Measurements from ENCODE around the gene SDK1. TPM values are rescaled to one million over a fixed set of nuclear protein-coding genes. Genes with fewer than 3 reads are reported as not detected.

The SDK1 gene
- total and polyA plus RNA-seq, 2 of the 8 experiments (the other 6 are each of a cell fraction or from before 2014, with no cell fraction given) = 3.3 to 7.2 TPM

DNA sequence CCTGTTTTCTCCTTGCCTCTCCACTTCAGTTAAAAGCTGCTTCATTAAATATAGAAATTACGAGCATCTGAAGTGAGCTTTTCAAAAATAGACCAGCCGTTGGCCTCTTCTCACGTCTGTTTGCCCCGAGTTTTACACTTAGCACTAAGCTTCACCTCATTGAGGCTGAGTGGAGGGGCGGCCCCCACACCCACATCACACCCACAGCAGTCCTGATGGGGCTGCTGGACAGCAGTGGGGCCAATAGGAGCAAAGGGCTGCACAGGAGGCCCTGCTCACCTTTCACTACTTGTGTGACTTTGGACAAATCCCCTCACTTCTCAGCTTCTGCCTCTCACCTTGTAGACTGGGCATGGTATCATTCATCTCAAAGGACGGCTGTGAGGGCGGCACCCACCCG lies 677.8 kb downstream of the SDK1 start:
- peaks cover 1 to 11% (median 7%) of the 10 kb centered on the region in 4 experiments; a peak in 5 of 7 replicates for H3K4me1 ChIP-seq (replicated peaks in 1 of 4; ENCODE audit: control insufficient read depth in 3 of 4, insufficient read depth in 4 of 4, low read length in 3 of 4)
- H3K9me3 ChIP-seq (ENCODE audit: insufficient read depth in 2 of 2, low read depth in 1 of 2, low read length in 1 of 2) = no peaks in the 10 kb centered on the region; a peak in 1 of 4 replicates
- H3K4me3 ChIP-seq (ENCODE audit: extremely low read depth in 1 of 4, insufficient read depth in 2 of 4, low read depth in 3 of 4, low read length in 4 of 4) = no peak overlapping the region
- no peak overlapping the region for H3K9ac ChIP-seq (replicated peaks in 1 of 4; ENCODE audit: extremely low read depth in 1 of 4, low read depth in 3 of 4, low read length in 3 of 4)
- H4K5ac ChIP-seq (ENCODE audit: insufficient read length, low read depth, low read length) = no peak overlapping the region
- H2BK5ac ChIP-seq (ENCODE audit: low read depth, low read length) = no peak overlapping the region
- 0 out of 2 replicates have a peak overlapping the region, but pooled peaks have one; percentile 84 for H2BK12ac ChIP-seq (ENCODE audit: low read depth, low read length)
- H3K79me1 ChIP-seq (ENCODE audit: low read depth, low read length) = no peaks in the 10 kb centered on the region
- ChIA-PET CTCF (ENCODE audit: partially characterized antibody) (interaction anchor here (0.6 to 1.4 kb wide), 4 partner anchors 13 to 1123 kb away, joined by 3 to 7 read pairs (median 4); no protein-coding TSS in a partner anchor), POLR2A (ENCODE audit: partially characterized antibody) (interaction anchor here (0.6 to 1.7 kb wide), 2 partner anchors 22 to 26 kb away, joined by 3 read pairs; no protein-coding TSS in a partner anchor)
- no peak overlapping the region for H3K4ac ChIP-seq (replicated peaks; ENCODE audit: insufficient read length, low read depth, low read length)
- no peaks in the 10 kb centered on the region for H4K20me1 ChIP-seq (replicated peaks in 1 of 2; ENCODE audit: control insufficient read depth in 1 of 2, insufficient read depth in 2 of 2, low read length in 2 of 2)
- H3K56ac ChIP-seq (replicated peaks; ENCODE audit: insufficient read length, low read depth, low read length) = no peak overlapping the region
- no peak overlapping the region for H2AFZ ChIP-seq (ENCODE audit: low read length)
- H2BK20ac ChIP-seq (ENCODE audit: low read length) = no peak overlapping the region
- no peak overlapping the region for H4K8ac ChIP-seq (ENCODE audit: extremely low read depth, insufficient read depth, low read length)
- H2BK120ac ChIP-seq (replicated peaks; ENCODE audit: low read depth, low read length) = no peak overlapping the region
- H2AK5ac ChIP-seq (ENCODE audit: low read depth, low read length) = peak overlapping the region; percentile 75; the same call in 1 of the 2 replicates
- no peaks in the 10 kb centered on the region for H3K27me3 ChIP-seq (replicated peaks in 1 of 4; ENCODE audit: control insufficient read depth in 3 of 4, extremely low read depth in 1 of 4, insufficient read depth in 3 of 4, low read length in 3 of 4)
- H4K91ac ChIP-seq (replicated peaks; ENCODE audit: insufficient read length, low read length) = no peak overlapping the region
- no peaks in the 10 kb centered on the region for H3K23me2 ChIP-seq (ENCODE audit: low read depth, low read length)
- no peak overlapping the region for H3K18ac ChIP-seq (ENCODE audit: extremely low read depth, low read length)
- H3K14ac ChIP-seq (ENCODE audit: insufficient read length) = no peak overlapping the region
- no peaks in the 10 kb centered on the region for H3K79me2 ChIP-seq (ENCODE audit: control insufficient read depth in 1 of 2, insufficient read depth in 2 of 2, low read length in 2 of 2)
- H2BK15ac ChIP-seq (ENCODE audit: low read length) = peak overlapping the region; percentile 61; the same call in 1 of the 2 replicates
- H3K23ac ChIP-seq (ENCODE audit: insufficient read length) = no peak overlapping the region
- H3K4me2 ChIP-seq (ENCODE audit: insufficient read depth in 1 of 2, low read depth in 2 of 2, low read length in 2 of 2) = no peak overlapping the region
- no peaks in the 10 kb centered on the region for H3K36me3 ChIP-seq (ENCODE audit: control insufficient read depth in 2 of 4, insufficient read depth in 4 of 4, low read length in 3 of 4)
- WGBS, 2 experiments (ENCODE audit: extremely low coverage in 1 of 2, insufficient coverage in 1 of 2, insufficient read length in 1 of 2, insufficient replicate concordance in 2 of 2, low coverage in 1 of 2, low lambda C conversion rate in 2 of 2, missing lambda C conversion rate in 1 of 2) = 81% methylated on average over 8 of the region's 8 CpGs; no CpG with 5 or more reads in 1 of the 2 experiments
- TF ChIP-seq CTBP2 (IDR thresholded peaks at IDR 0.05; ENCODE audit: borderline replicate concordance, insufficient read depth, insufficient read length, low read length) (no peak), RAD21 (IDR thresholded peaks at IDR 0.05 in 1 of 2, conservative IDR thresholded peaks at IDR 0.05 in 1 of 2; ENCODE audit: low read depth in 2 of 2, low read length in 2 of 2) (no peak), EZH2 (IDR thresholded peaks at IDR 0.05; ENCODE audit: low read depth, low read length, severe bottlenecking) (no peak), RBBP5 (IDR thresholded peaks at IDR 0.05; ENCODE audit: borderline replicate concordance, low read depth, low read length) (no peak), HDAC6 (IDR thresholded peaks at IDR 0.05; ENCODE audit: low read depth, low read length) (no peak)
- TF ChIP-seq, protein P1, sequence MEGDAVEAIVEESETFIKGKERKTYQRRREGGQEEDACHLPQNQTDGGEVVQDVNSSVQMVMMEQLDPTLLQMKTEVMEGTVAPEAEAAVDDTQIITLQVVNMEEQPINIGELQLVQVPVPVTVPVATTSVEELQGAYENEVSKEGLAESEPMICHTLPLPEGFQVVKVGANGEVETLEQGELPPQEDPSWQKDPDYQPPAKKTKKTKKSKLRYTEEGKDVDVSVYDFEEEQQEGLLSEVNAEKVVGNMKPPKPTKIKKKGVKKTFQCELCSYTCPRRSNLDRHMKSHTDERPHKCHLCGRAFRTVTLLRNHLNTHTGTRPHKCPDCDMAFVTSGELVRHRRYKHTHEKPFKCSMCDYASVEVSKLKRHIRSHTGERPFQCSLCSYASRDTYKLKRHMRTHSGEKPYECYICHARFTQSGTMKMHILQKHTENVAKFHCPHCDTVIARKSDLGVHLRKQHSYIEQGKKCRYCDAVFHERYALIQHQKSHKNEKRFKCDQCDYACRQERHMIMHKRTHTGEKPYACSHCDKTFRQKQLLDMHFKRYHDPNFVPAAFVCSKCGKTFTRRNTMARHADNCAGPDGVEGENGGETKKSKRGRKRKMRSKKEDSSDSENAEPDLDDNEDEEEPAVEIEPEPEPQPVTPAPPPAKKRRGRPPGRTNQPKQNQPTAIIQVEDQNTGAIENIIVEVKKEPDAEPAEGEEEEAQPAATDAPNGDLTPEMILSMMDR (IDR thresholded peaks at IDR 0.05; ENCODE audit: control extremely low read depth in 1 of 3, insufficient read depth in 1 of 3, low read depth in 1 of 3, low read length in 3 of 3) = no peak
- TF ChIP-seq, protein P2, sequence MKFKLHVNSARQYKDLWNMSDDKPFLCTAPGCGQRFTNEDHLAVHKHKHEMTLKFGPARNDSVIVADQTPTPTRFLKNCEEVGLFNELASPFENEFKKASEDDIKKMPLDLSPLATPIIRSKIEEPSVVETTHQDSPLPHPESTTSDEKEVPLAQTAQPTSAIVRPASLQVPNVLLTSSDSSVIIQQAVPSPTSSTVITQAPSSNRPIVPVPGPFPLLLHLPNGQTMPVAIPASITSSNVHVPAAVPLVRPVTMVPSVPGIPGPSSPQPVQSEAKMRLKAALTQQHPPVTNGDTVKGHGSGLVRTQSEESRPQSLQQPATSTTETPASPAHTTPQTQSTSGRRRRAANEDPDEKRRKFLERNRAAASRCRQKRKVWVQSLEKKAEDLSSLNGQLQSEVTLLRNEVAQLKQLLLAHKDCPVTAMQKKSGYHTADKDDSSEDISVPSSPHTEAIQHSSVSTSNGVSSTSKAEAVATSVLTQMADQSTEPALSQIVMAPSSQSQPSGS (IDR thresholded peaks at IDR 0.05; ENCODE audit: low read length) = no peak
- DNase-seq (ENCODE audit: low read depth in 1 of 2, low spot score in 2 of 2) = no peak
- no peak for FAIRE-seq
- H3K27ac ChIP-seq (ENCODE audit: low read depth, low read length) = no peak overlapping the region
